Measurements from ENCODE around the gene CNTNAP5. TPM values are rescaled to one million over a fixed set of nuclear protein-coding genes. Genes with fewer than 3 reads are reported as not detected.

Gene CNTNAP5
- total RNA-seq, 1 donor from 2014 or later = not detected

- H3K36me3 ChIP-seq = no peaks in the 10 kb centered on the region
- intact Hi-C loops (cut with DNase I) = no loop called here
- H3K4me3 ChIP-seq = no peak overlapping the region
- no peak for TF ChIP-seq CTCF (IDR thresholded peaks at IDR 0.05)
- DNase-seq (no peak), ATAC-seq (no peak)
- no peaks in the 10 kb centered on the region for H3K9me3 ChIP-seq
- H3K27me3 ChIP-seq (ENCODE audit: low read depth) = no peaks in the 10 kb centered on the region
- no peak overlapping the region for H3K27ac ChIP-seq
- H3K4me1 ChIP-seq = no peaks in the 10 kb centered on the region
Observed at GRCh38 chr2:124887466-124887865, 862.4 kb downstream of the CNTNAP5 start.

- H3K36me3 ChIP-seq = no peaks in the 10 kb centered on the region
- no peak for TF ChIP-seq CTCF (IDR thresholded peaks at IDR 0.05)
- H3K27me3 ChIP-seq (ENCODE audit: low read depth) = no peaks in the 10 kb centered on the region
- H3K9me3 ChIP-seq = no peaks in the 10 kb centered on the region
- no peak overlapping the region for H3K27ac ChIP-seq
- intact Hi-C loops (cut with DNase I) = no loop called here
- no peaks in the 10 kb centered on the region for H3K4me1 ChIP-seq
- DNase-seq = no peak
- no peak overlapping the region for H3K4me3 ChIP-seq
- no peak for ATAC-seq
Observed at GRCh38 chr2:124888431-124888830, 863.3 kb downstream of the CNTNAP5 start.

GRCh38 chr2:124894199-124894598 is 869.1 kb downstream of the CNTNAP5 start:
- no peak for ATAC-seq
- H3K27ac ChIP-seq = no peak overlapping the region
- no peak overlapping the region for H3K4me3 ChIP-seq
- no peaks in the 10 kb centered on the region for H3K4me1 ChIP-seq
- H3K36me3 ChIP-seq = no peaks in the 10 kb centered on the region
- DNase-seq = no peak
- intact Hi-C loops (cut with DNase I) = no loop called here
- H3K9me3 ChIP-seq = no peaks in the 10 kb centered on the region
- no peaks in the 10 kb centered on the region for H3K27me3 ChIP-seq (ENCODE audit: low read depth)
- TF ChIP-seq CTCF (IDR thresholded peaks at IDR 0.05) = no peak

- no peaks in the 10 kb centered on the region for H3K4me1 ChIP-seq
- intact Hi-C loops (cut with DNase I) = no loop called here
- ATAC-seq = no peak
Observed at GRCh38 chr2:124898827-124899226, 873.7 kb downstream of the CNTNAP5 start.

GRCh38 chr2:124908411-124908810 is 883.3 kb downstream of the CNTNAP5 start:
- Histone ChIP-seq H3K4me1 (no peaks in the 10 kb centered on the region), H3K36me3 (no peaks in the 10 kb centered on the region), H3K27me3 (ENCODE audit: low read depth) (no peaks in the 10 kb centered on the region), H3K27ac (no peak overlapping the region), H3K9me3 (no peaks in the 10 kb centered on the region), H3K4me3 (no peak overlapping the region)
- TF ChIP-seq CTCF (IDR thresholded peaks at IDR 0.05) = no peak
- ATAC-seq (no peak), DNase-seq (no peak)
- intact Hi-C loops (cut with DNase I) = no loop called here

More at GRCh38 chr2:124898827-124899226, 873.7 kb downstream of the CNTNAP5 start:
- no peak for TF ChIP-seq CTCF (IDR thresholded peaks at IDR 0.05)
- Histone ChIP-seq H3K9me3 (no peaks in the 10 kb centered on the region), H3K36me3 (no peaks in the 10 kb centered on the region), H3K4me3 (no peak overlapping the region), H3K27me3 (ENCODE audit: low read depth) (no peaks in the 10 kb centered on the region), H3K27ac (no peak overlapping the region)
- no peak for DNase-seq

GRCh38 chr2:124911560-124911959 is 886.5 kb downstream of the CNTNAP5 start:
- no peak for DNase-seq
- TF ChIP-seq CTCF (IDR thresholded peaks at IDR 0.05) = no peak
- no peaks in the 10 kb centered on the region for H3K27me3 ChIP-seq (ENCODE audit: low read depth)
- no peak overlapping the region for H3K4me3 ChIP-seq
- H3K27ac ChIP-seq = no peak overlapping the region
- intact Hi-C loops (cut with DNase I) = no loop called here
- H3K9me3 ChIP-seq = no peaks in the 10 kb centered on the region
- no peak for ATAC-seq
- H3K4me1 ChIP-seq = no peaks in the 10 kb centered on the region
- H3K36me3 ChIP-seq = no peaks in the 10 kb centered on the region
